ENCODE data around the gene PLCB1.

Gene PLCB1

DNA sequence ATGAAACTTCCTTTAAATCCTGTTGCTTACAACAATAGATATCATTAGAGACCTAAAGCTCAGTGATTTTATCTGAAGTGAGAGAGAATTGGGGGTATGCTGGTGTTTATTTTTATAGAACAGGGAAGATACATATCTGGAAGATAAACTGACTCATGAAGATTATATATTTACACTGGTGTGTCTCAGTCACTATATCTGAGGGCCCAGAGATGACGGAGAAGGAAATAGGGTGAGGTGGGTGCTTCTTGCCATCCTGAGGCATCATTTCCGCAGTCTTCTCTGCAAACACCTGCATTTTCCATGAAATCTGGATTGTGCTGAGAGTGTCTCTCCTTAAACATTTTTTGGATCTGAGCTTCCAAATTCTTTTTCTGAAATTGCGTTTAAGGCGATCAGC is 5.9 kb upstream of the PLCB1 start:
- no peak overlapping the region for H2AK5ac ChIP-seq (ENCODE audit: low read length)
- no peak overlapping the region for H3K27ac ChIP-seq (ENCODE audit: low read depth, low read length)
- no peak overlapping the region for H2BK120ac ChIP-seq (ENCODE audit: insufficient read depth, low read length, poor library complexity)
- H2BK12ac ChIP-seq (ENCODE audit: low read length), result no peak overlapping the region
- H4K8ac ChIP-seq (ENCODE audit: low read depth, low read length), result no peak overlapping the region
- H3K23ac ChIP-seq (ENCODE audit: low read length), result no peak overlapping the region
- H4K12ac ChIP-seq (ENCODE audit: low read depth, low read length), result no peak overlapping the region
- no CpG with 5 or more reads among the region's 4 CpGs for WGBS (ENCODE audit: extremely low coverage, insufficient coverage, insufficient read length)
- no peak overlapping the region for H3K4me2 ChIP-seq (ENCODE audit: low read length)
- H3K9me3 ChIP-seq (ENCODE audit: insufficient read depth, low read depth, low read length), result no peaks in the 10 kb centered on the region
- H3K79me1 ChIP-seq (ENCODE audit: low read length), result peaks cover 4% of the 10 kb centered on the region
- H3K36me3 ChIP-seq (ENCODE audit: control insufficient read depth in 1 of 2, insufficient read depth in 2 of 2, low read length in 2 of 2), result no peaks in the 10 kb centered on the region
- no peak overlapping the region for H2BK5ac ChIP-seq (ENCODE audit: low read depth, low read length, poor library complexity)
- no peak overlapping the region for H2AFZ ChIP-seq (ENCODE audit: insufficient read depth, low read length, poor library complexity)
- no peak overlapping the region for H3K9ac ChIP-seq (ENCODE audit: low read length)
- no peak for DNase-seq
- no peak overlapping the region for H3K4ac ChIP-seq (ENCODE audit: low read depth, low read length)
- peaks cover 3 to 9% of the 10 kb centered on the region in 2 experiments for H3K4me1 ChIP-seq (ENCODE audit: control insufficient read depth in 1 of 2, insufficient read depth in 2 of 2, low read length in 2 of 2)
- no peaks in the 10 kb centered on the region for H3K27me3 ChIP-seq (ENCODE audit: insufficient read depth, low read length)
- H3K4me3 ChIP-seq (ENCODE audit: low read depth, low read length), result no peak overlapping the region
- no peaks in the 10 kb centered on the region for H3K79me2 ChIP-seq (ENCODE audit: control insufficient read depth, insufficient read depth, low read length, poor library complexity)
- no peak overlapping the region for H4K91ac ChIP-seq (ENCODE audit: low read depth, low read length)
- no peak overlapping the region for H3K18ac ChIP-seq (ENCODE audit: low read length)
- H3K14ac ChIP-seq (ENCODE audit: low read length), result no peak overlapping the region

DNA sequence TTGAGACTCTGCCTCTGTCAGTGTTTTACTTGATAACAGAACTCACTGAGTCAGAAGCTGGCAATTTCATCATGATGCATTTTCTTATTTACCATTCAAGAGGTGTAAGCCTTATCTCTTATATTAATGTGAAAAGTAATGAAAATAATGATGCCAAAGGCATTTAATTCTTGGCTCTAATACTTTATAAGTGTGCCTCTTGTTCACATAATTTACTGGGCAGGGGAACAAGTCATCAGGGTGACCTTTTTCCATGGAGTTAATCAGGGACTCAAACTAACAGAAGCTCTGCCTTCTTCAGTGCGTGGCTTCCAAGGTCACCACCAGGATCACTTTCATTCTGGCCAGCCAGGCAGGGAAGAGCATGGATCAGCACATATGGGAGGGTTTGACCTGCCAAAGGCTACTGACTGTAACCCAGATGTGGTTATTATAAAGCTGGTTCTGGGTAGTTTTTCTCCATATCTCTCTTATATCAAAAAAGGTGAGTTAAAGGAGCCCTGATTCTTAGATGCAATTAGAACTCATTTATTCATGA is 5.2 kb upstream of the PLCB1 start:
- H2AK5ac ChIP-seq (ENCODE audit: low read length), result no peak overlapping the region
- H4K8ac ChIP-seq (ENCODE audit: low read depth, low read length), result no peak overlapping the region
- peaks cover 3 to 11% of the 10 kb centered on the region in 2 experiments for H3K4me1 ChIP-seq (ENCODE audit: control insufficient read depth in 1 of 2, insufficient read depth in 2 of 2, low read length in 2 of 2)
- no peak overlapping the region for H3K4me2 ChIP-seq (ENCODE audit: low read length)
- peak overlapping the region; percentile 66 for H4K91ac ChIP-seq (ENCODE audit: low read depth, low read length)
- no peak overlapping the region for H2AFZ ChIP-seq (ENCODE audit: insufficient read depth, low read length, poor library complexity)
- H3K79me1 ChIP-seq (ENCODE audit: low read length), result peaks cover 4% of the 10 kb centered on the region
- no peak overlapping the region for H3K4ac ChIP-seq (ENCODE audit: low read depth, low read length)
- H3K36me3 ChIP-seq (ENCODE audit: control insufficient read depth in 1 of 2, insufficient read depth in 2 of 2, low read length in 2 of 2), result no peaks in the 10 kb centered on the region
- no peak for DNase-seq
- H3K9ac ChIP-seq (ENCODE audit: low read length), result no peak overlapping the region
- H3K23ac ChIP-seq (ENCODE audit: low read length), result no peak overlapping the region
- H2BK12ac ChIP-seq (ENCODE audit: low read length), result peak overlapping the region; percentile 69
- H2BK120ac ChIP-seq (ENCODE audit: insufficient read depth, low read length, poor library complexity), result peak overlapping the region; percentile 53
- no peaks in the 10 kb centered on the region for H3K79me2 ChIP-seq (ENCODE audit: control insufficient read depth, insufficient read depth, low read length, poor library complexity)
- H3K9me3 ChIP-seq (ENCODE audit: insufficient read depth, low read depth, low read length), result no peaks in the 10 kb centered on the region
- H3K27me3 ChIP-seq (ENCODE audit: insufficient read depth, low read length), result no peaks in the 10 kb centered on the region
- H3K14ac ChIP-seq (ENCODE audit: low read length), result no peak overlapping the region
- no peak overlapping the region for H3K18ac ChIP-seq (ENCODE audit: low read length)
- no peak overlapping the region for H2BK5ac ChIP-seq (ENCODE audit: low read depth, low read length, poor library complexity)
- no CpG with 5 or more reads among the region's 1 CpG for WGBS (ENCODE audit: extremely low coverage, insufficient coverage, insufficient read length)
- no peak overlapping the region for H3K4me3 ChIP-seq (ENCODE audit: low read depth, low read length)
- H4K12ac ChIP-seq (ENCODE audit: low read depth, low read length), result no peak overlapping the region
- H3K27ac ChIP-seq (ENCODE audit: low read depth, low read length), result no peak overlapping the region

- no peak overlapping the region for H4K8ac ChIP-seq (ENCODE audit: low read depth, low read length)
These were observed 4.4 kb upstream of the PLCB1 start for GRCh38 chr20:8127553-8128255.

GRCh38 chr20:8128291-8129060 is 3.6 kb upstream of the PLCB1 start:
- H2BK5ac ChIP-seq (ENCODE audit: low read depth, low read length, poor library complexity), result no peak overlapping the region
- no peak overlapping the region for H2BK120ac ChIP-seq (ENCODE audit: insufficient read depth, low read length, poor library complexity)
- no peak overlapping the region for H2AFZ ChIP-seq (ENCODE audit: insufficient read depth, low read length, poor library complexity)
- H3K14ac ChIP-seq (ENCODE audit: low read length), result no peak overlapping the region
- peaks cover 3 to 15% of the 10 kb centered on the region in 2 experiments for H3K4me1 ChIP-seq (ENCODE audit: control insufficient read depth in 1 of 2, insufficient read depth in 2 of 2, low read length in 2 of 2)
- H4K91ac ChIP-seq (ENCODE audit: low read depth, low read length), result no peak overlapping the region
- no peak overlapping the region for H2BK12ac ChIP-seq (ENCODE audit: low read length)
- H3K27me3 ChIP-seq (ENCODE audit: insufficient read depth, low read length), result peaks cover 7% of the 10 kb centered on the region
- H3K79me2 ChIP-seq (ENCODE audit: control insufficient read depth, insufficient read depth, low read length, poor library complexity), result no peaks in the 10 kb centered on the region
- no CpG with 5 or more reads among the region's 5 CpGs for WGBS (ENCODE audit: extremely low coverage, insufficient coverage, insufficient read length)
- peaks cover 4% of the 10 kb centered on the region for H3K79me1 ChIP-seq (ENCODE audit: low read length)
- no peak overlapping the region for H3K4me2 ChIP-seq (ENCODE audit: low read length)
- no peak overlapping the region for H3K18ac ChIP-seq (ENCODE audit: low read length)
- H3K9ac ChIP-seq (ENCODE audit: low read length), result no peak overlapping the region
- H4K8ac ChIP-seq (ENCODE audit: low read depth, low read length), result no peak overlapping the region
- H4K12ac ChIP-seq (ENCODE audit: low read depth, low read length), result no peak overlapping the region
- no peak for DNase-seq
- H3K9me3 ChIP-seq (ENCODE audit: insufficient read depth, low read depth, low read length), result no peaks in the 10 kb centered on the region
- no peaks in the 10 kb centered on the region for H3K36me3 ChIP-seq (ENCODE audit: control insufficient read depth in 1 of 2, insufficient read depth in 2 of 2, low read length in 2 of 2)
- no peak overlapping the region for H2AK5ac ChIP-seq (ENCODE audit: low read length)
- no peak overlapping the region for H3K23ac ChIP-seq (ENCODE audit: low read length)
- no peak overlapping the region for H3K4me3 ChIP-seq (ENCODE audit: low read depth, low read length)
- no peak overlapping the region for H3K4ac ChIP-seq (ENCODE audit: low read depth, low read length)
- peak overlapping the region; percentile 81 for H3K27ac ChIP-seq (ENCODE audit: low read depth, low read length)

More at GRCh38 chr20:8127553-8128255, 4.4 kb upstream of the PLCB1 start:
- Histone ChIP-seq H3K79me1 (ENCODE audit: low read length) (peaks cover 4% of the 10 kb centered on the region), H3K27me3 (ENCODE audit: insufficient read depth, low read length) (no peaks in the 10 kb centered on the region), H3K4me2 (ENCODE audit: low read length) (no peak overlapping the region), H3K18ac (ENCODE audit: low read length) (no peak overlapping the region), H3K27ac (ENCODE audit: low read depth, low read length) (peak overlapping the region; percentile 12), H3K4me3 (ENCODE audit: low read depth, low read length) (no peak overlapping the region), H4K12ac (ENCODE audit: low read depth, low read length) (no peak overlapping the region), H3K14ac (ENCODE audit: low read length) (no peak overlapping the region), H4K91ac (ENCODE audit: low read depth, low read length) (no peak overlapping the region), H3K4me1 (ENCODE audit: control insufficient read depth in 1 of 2, insufficient read depth in 2 of 2, low read length in 2 of 2) (peaks cover 3 to 13% of the 10 kb centered on the region in 2 experiments), H3K4ac (ENCODE audit: low read depth, low read length) (no peak overlapping the region), H3K23ac (ENCODE audit: low read length) (no peak overlapping the region), H2AFZ (ENCODE audit: insufficient read depth, low read length, poor library complexity) (no peak overlapping the region), H3K79me2 (ENCODE audit: control insufficient read depth, insufficient read depth, low read length, poor library complexity) (no peaks in the 10 kb centered on the region), H3K9ac (ENCODE audit: low read length) (no peak overlapping the region), H2BK120ac (ENCODE audit: insufficient read depth, low read length, poor library complexity) (no peak overlapping the region), H3K9me3 (ENCODE audit: insufficient read depth, low read depth, low read length) (no peaks in the 10 kb centered on the region), H2AK5ac (ENCODE audit: low read length) (no peak overlapping the region), H3K36me3 (ENCODE audit: control insufficient read depth in 1 of 2, insufficient read depth in 2 of 2, low read length in 2 of 2) (no peaks in the 10 kb centered on the region), H2BK12ac (ENCODE audit: low read length) (no peak overlapping the region), H2BK5ac (ENCODE audit: low read depth, low read length, poor library complexity) (no peak overlapping the region)
- no CpG with 5 or more reads among the region's 6 CpGs for WGBS (ENCODE audit: extremely low coverage, insufficient coverage, insufficient read length)
- DNase-seq, result no peak

All from trophoblast cell (in vitro differentiated cells and primary cell).